ENCODE data around the gene SMIM15. TPM values are rescaled to one million over a fixed set of nuclear protein-coding genes. Genes with fewer than 3 reads are reported as not detected.

The SMIM15 gene, protein sequence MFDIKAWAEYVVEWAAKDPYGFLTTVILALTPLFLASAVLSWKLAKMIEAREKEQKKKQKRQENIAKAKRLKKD
- total RNA-seq: 10 to 100 TPM; 17.6 to 59.3 (median 42.4) TPM
- polyA plus RNA-seq: 10 to 100 TPM; 26.1 to 39.7 TPM
- long read RNA-seq, donor 1, transcript SMIM15-201 (3 exons, 2,889 nt): major isoform, 178 of 186 reads
- long read RNA-seq, donor 1, partial matches to known transcripts: 2 of 186 reads
- long read RNA-seq, donor 1, other reads (novel, unspliced or antisense): 5 of 186 reads
- long read RNA-seq, donor 2, transcript SMIM15-201 (3 exons, 2,889 nt): major isoform, 31 of 31 reads
- long read RNA-seq, donor 2, partial matches to known transcripts: 0 of 31 reads
- long read RNA-seq, donor 2, other reads (novel, unspliced or antisense): 0 of 31 reads
- long read RNA-seq, donor 3, transcript SMIM15-201 (3 exons, 2,889 nt): major isoform, 108 of 115 reads
- long read RNA-seq, donor 3, partial matches to known transcripts: 2 of 115 reads
- long read RNA-seq, donor 3, other reads (novel, unspliced or antisense): 4 of 115 reads

DNA sequence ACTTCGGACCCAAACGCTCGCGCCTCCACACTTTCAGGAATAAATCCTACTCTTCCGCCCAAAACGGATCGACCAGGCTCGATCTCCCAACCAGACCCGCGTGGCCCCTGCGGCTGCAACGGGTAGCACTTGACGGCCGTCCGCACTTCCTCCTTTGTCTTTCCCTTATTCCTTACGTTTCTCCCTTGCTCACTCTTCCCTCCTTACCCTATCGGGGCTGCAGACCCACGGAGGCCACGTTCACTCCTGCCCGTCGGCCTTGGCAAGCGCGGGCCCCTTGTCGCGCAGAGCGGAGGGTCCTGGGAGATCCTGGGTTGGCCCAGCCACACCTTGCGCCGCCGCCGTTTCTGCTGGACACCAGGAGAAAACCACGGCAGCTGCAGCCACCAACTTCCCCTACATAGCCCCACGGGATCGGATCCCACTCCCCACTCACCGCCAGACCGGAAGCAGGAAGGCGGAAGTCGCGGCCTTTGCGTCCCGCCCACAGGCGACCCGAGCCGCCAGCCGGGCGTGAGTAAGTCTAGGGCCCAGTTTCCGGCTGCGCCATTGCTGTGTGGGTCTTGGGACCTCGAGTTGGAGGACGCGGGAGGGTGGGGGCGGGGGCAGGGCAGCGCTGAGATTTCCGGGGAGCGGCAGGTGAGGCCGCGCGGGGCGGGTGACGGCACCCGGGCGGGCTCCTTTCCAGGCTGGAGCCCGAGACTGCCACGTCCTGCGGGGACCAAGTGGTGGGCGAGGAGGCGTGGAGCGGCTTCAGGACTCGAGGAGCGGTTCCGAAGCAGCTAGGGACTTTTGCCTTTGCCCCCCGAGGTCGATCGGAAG is at the start of gene SMIM15:
TSS of gene SMIM15 (minus strand) at position 459 of the 822 bp plus-strand sequence. CDS start 2,297 bp downstream, outside the sequence.
- WGBS, 3 donors: 0 to 1% (median 0%) methylated on average over 61 to 73 of the region's 73 CpGs
- peak within 1 kb of the TSS; percentile 83 for H3K4me3 ChIP-seq
- peak; percentile 40 for TF ChIP-seq POLR2A (IDR thresholded peaks at IDR 0.05)
- TF ChIP-seq, protein P1, sequence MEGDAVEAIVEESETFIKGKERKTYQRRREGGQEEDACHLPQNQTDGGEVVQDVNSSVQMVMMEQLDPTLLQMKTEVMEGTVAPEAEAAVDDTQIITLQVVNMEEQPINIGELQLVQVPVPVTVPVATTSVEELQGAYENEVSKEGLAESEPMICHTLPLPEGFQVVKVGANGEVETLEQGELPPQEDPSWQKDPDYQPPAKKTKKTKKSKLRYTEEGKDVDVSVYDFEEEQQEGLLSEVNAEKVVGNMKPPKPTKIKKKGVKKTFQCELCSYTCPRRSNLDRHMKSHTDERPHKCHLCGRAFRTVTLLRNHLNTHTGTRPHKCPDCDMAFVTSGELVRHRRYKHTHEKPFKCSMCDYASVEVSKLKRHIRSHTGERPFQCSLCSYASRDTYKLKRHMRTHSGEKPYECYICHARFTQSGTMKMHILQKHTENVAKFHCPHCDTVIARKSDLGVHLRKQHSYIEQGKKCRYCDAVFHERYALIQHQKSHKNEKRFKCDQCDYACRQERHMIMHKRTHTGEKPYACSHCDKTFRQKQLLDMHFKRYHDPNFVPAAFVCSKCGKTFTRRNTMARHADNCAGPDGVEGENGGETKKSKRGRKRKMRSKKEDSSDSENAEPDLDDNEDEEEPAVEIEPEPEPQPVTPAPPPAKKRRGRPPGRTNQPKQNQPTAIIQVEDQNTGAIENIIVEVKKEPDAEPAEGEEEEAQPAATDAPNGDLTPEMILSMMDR (IDR thresholded peaks at IDR 0.05): no peak
- H3K4me1 ChIP-seq (ENCODE audit: insufficient read depth): peaks cover 3% of the 10 kb centered on the region
- DNase-seq: peak; percentile 84 to 91 (median 88)
- peak within 1 kb of the TSS; percentile 86 to 91 for H3K27ac ChIP-seq
- H3K36me3 ChIP-seq: no peaks in the 10 kb centered on the region
- intact Hi-C loops (cut with DNase I): loop anchor here in 2 of 4 donors (1.0 to 5.0 kb wide), 2 partner anchors 170 kb away; partner anchors contain the start of gene ZSWIM6 (in 2 of the 2)
- H3K27me3 ChIP-seq: no peaks in the 10 kb centered on the region
- H3K9me3 ChIP-seq: no peaks in the 10 kb centered on the region

DNA sequence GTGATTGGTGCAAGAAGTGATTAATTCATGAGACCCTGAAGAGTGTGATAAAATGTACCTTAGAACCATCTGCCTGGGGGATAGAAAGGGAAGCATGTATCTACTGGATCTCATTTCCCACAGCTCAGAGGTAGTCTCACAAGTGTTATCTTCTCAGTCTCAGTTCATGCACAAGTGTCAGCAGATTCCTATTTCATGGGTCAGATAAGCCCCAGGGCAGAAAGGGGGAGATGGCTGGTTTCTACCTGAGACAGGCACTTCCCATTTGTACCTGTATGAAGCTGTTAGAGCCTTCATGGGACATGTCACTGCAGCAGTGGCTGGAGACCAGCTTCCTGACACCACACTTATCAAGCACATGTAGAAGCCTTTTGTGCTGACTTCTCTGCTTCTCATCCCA is 45.6 kb upstream of the SMIM15 start:
- intact Hi-C loops (cut with DNase I): no loop called here
- DNase-seq: no peak
- no peaks in the 10 kb centered on the region for H3K4me1 ChIP-seq (ENCODE audit: insufficient read depth)
- H3K36me3 ChIP-seq: no peaks in the 10 kb centered on the region
- no peak overlapping the region for H3K27ac ChIP-seq
- peaks cover 0 to 4% of the 10 kb centered on the region in 2 donors for H3K9me3 ChIP-seq
- H3K27me3 ChIP-seq: no peaks in the 10 kb centered on the region
- TF ChIP-seq, protein P1 (IDR thresholded peaks at IDR 0.05): no peak
- TF ChIP-seq POLR2A (IDR thresholded peaks at IDR 0.05) (no peak), EP300 (IDR thresholded peaks at IDR 0.05) (no peak)
- no peak overlapping the region for H3K4me3 ChIP-seq

DNA sequence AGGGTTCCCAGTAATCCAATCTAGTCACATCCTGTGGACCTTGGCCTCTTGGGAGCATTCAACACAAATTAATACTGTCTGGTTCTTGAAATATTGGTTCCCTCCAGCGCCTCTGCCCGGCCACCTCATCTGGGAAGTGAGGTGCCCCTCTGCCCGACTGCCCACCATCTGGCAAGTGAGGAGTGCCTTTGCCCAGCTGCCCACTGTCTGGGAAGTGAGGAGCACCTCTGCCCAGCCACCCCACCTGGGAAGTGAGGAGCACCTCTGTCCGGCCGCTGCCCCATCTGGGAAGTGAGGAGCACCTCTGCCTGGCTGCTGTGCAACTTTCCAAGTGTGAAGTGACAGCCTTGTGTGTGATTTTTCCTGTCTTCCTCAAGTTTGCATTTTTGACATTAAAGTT is 42.7 kb upstream of the SMIM15 start:
- DNase-seq: no peak
- intact Hi-C loops (cut with DNase I): no loop called here
- Histone ChIP-seq H3K27ac (no peak overlapping the region), H3K4me1 (ENCODE audit: insufficient read depth) (no peaks in the 10 kb centered on the region), H3K9me3 (peaks cover 0 to 4% of the 10 kb centered on the region in 2 donors), H3K4me3 (no peak overlapping the region), H3K27me3 (no peaks in the 10 kb centered on the region), H3K36me3 (no peaks in the 10 kb centered on the region)
- TF ChIP-seq EP300 (IDR thresholded peaks at IDR 0.05) (no peak), POLR2A (IDR thresholded peaks at IDR 0.05) (no peak)
- TF ChIP-seq, protein P1 (IDR thresholded peaks at IDR 0.05): no peak
- 80 to 95% (median 93%) methylated on average over 5 of the region's 5 CpGs for WGBS, 3 donors

DNA sequence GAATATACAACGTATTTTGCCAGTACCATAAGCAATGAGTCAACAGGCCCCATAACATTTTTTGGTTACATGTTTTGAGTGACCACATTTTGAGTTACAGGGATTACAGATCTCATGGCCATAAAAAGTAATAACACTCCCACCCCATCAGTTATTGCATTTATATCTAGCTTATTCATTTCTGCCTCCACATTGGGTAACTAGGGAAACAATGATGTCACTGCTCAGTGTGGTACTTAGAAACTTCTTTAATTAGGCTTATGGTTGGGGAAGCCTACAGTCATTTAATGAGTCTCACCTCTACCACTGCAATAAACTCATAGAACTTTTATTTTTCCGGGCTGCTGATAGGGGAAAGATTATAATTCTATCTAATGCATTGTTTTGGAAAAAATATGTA is 39.9 kb upstream of the SMIM15 start:
- WGBS, 3 donors: 72 to 85% (median 80%) methylated on average over 2 of the region's 2 CpGs
- Histone ChIP-seq H3K4me1 (ENCODE audit: insufficient read depth) (no peaks in the 10 kb centered on the region), H3K27me3 (no peaks in the 10 kb centered on the region), H3K9me3 (no peaks in the 10 kb centered on the region), H3K36me3 (no peaks in the 10 kb centered on the region), H3K4me3 (no peak overlapping the region), H3K27ac (no peak overlapping the region)
- intact Hi-C loops (cut with DNase I): no loop called here
- no peak for DNase-seq
- TF ChIP-seq EP300 (IDR thresholded peaks at IDR 0.05): no peak
- no peak for TF ChIP-seq POLR2A (IDR thresholded peaks at IDR 0.05)
- TF ChIP-seq, protein P1 (IDR thresholded peaks at IDR 0.05): no peak

Data from ovary (tissue), 10 donors.